Measurements from ENCODE around the gene NELL1. TPM values are rescaled to one million over a fixed set of nuclear protein-coding genes. Genes with fewer than 3 reads are reported as not detected.

Gene NELL1
- total and polyA plus RNA-seq, 7 experiments from 2014 or later = not detected

- ATAC-seq = no peak
- intact Hi-C loops (cut with micrococcal nuclease) = no loop called here
Observed at GRCh38 chr11:21537980-21538379, 868.6 kb downstream of the NELL1 start.

GRCh38 chr11:21541187-21541751, 871.9 kb downstream of the NELL1 start:
- ChIA-PET POLR2A (no interaction called here), CTCF (no interaction called here)
- Histone ChIP-seq H3K36me3 (ENCODE audit: control insufficient read depth in 2 of 3, insufficient read depth in 3 of 3, low read length in 3 of 3) (no peaks in the 10 kb centered on the region), H3K4me1 (ENCODE audit: control insufficient read depth in 2 of 2, insufficient read depth in 2 of 2, low read length in 2 of 2) (no peaks in the 10 kb centered on the region), H3K4me3 (ENCODE audit: low read length) (no peak overlapping the region), H3K9me3 (ENCODE audit: control insufficient read depth in 2 of 3, low read length in 3 of 3) (no peaks in the 10 kb centered on the region), H3K27ac (ENCODE audit: low read depth, low read length) (no peak overlapping the region), H3K27me3 (ENCODE audit: control insufficient read depth in 2 of 2, insufficient read depth in 2 of 2, low read length in 2 of 2) (no peaks in the 10 kb centered on the region)
- H3K4me1 Mint-ChIP-seq = no peaks in the 10 kb centered on the region
- no peak for DNase-seq
- H3K9me3 Mint-ChIP-seq = peaks cover 0 to 25% (median under 1%) of the 10 kb centered on the region in 11 donors
- no peaks in the 10 kb centered on the region for H3K36me3 Mint-ChIP-seq
- no peak overlapping the region for H3K4me3 Mint-ChIP-seq
- H3K27ac Mint-ChIP-seq = no peak overlapping the region
- intact Hi-C loops (cut with micrococcal nuclease) = no loop called here
- no peaks in the 10 kb centered on the region for H3K27me3 Mint-ChIP-seq
- no peak for ATAC-seq

More at GRCh38 chr11:21537980-21538379, 868.6 kb downstream of the NELL1 start:
- no peaks in the 10 kb centered on the region for H3K36me3 ChIP-seq (ENCODE audit: control insufficient read depth in 2 of 3, insufficient read depth in 3 of 3, low read length in 3 of 3)
- H3K4me3 Mint-ChIP-seq = no peak overlapping the region
- no peak overlapping the region for H3K27ac Mint-ChIP-seq
- DNase-seq = no peak
- H3K27ac ChIP-seq (ENCODE audit: low read depth, low read length) = no peak overlapping the region
- peaks cover 0 to 22% (median 0%) of the 10 kb centered on the region in 11 donors for H3K9me3 Mint-ChIP-seq
- H3K27me3 Mint-ChIP-seq = no peaks in the 10 kb centered on the region
- no peaks in the 10 kb centered on the region for H3K4me1 Mint-ChIP-seq
- H3K36me3 Mint-ChIP-seq = no peaks in the 10 kb centered on the region
- no peak overlapping the region for H3K4me3 ChIP-seq (ENCODE audit: low read length)
- no peaks in the 10 kb centered on the region for H3K27me3 ChIP-seq (ENCODE audit: control insufficient read depth in 2 of 2, insufficient read depth in 2 of 2, low read length in 2 of 2)
- H3K9me3 ChIP-seq (ENCODE audit: control insufficient read depth in 2 of 3, low read length in 3 of 3) = no peaks in the 10 kb centered on the region
- ChIA-PET CTCF (no interaction called here), POLR2A (no interaction called here)
- H3K4me1 ChIP-seq (ENCODE audit: control insufficient read depth in 2 of 2, insufficient read depth in 2 of 2, low read length in 2 of 2) = no peaks in the 10 kb centered on the region

- H3K4me3 Mint-ChIP-seq = no peak overlapping the region
- intact Hi-C loops (cut with micrococcal nuclease) = no loop called here
Observed at GRCh38 chr11:21543901-21544300, 874.5 kb downstream of the NELL1 start.

GRCh38 chr11:21545699-21546098, 876.3 kb downstream of the NELL1 start:
- Mint-ChIP-seq H3K36me3 (no peaks in the 10 kb centered on the region), H3K27me3 (no peaks in the 10 kb centered on the region), H3K4me3 (no peak overlapping the region), H3K27ac (no peak overlapping the region), H3K4me1 (no peaks in the 10 kb centered on the region), H3K9me3 (peaks cover 0 to 30% (median 1%) of the 10 kb centered on the region in 11 donors)
- H3K27ac ChIP-seq (ENCODE audit: low read depth, low read length) = no peak overlapping the region
- H3K4me3 ChIP-seq (ENCODE audit: low read length) = no peak overlapping the region
- no peak for DNase-seq
- ATAC-seq = no peak
- intact Hi-C loops (cut with micrococcal nuclease) = no loop called here
- H3K4me1 ChIP-seq (ENCODE audit: control insufficient read depth in 2 of 2, insufficient read depth in 2 of 2, low read length in 2 of 2) = no peaks in the 10 kb centered on the region
- no peaks in the 10 kb centered on the region for H3K9me3 ChIP-seq (ENCODE audit: control insufficient read depth in 2 of 3, low read length in 3 of 3)
- ChIA-PET POLR2A (no interaction called here), CTCF (no interaction called here)
- no peaks in the 10 kb centered on the region for H3K36me3 ChIP-seq (ENCODE audit: control insufficient read depth in 2 of 3, insufficient read depth in 3 of 3, low read length in 3 of 3)
- no peaks in the 10 kb centered on the region for H3K27me3 ChIP-seq (ENCODE audit: control insufficient read depth in 2 of 2, insufficient read depth in 2 of 2, low read length in 2 of 2)

More at GRCh38 chr11:21543901-21544300, 874.5 kb downstream of the NELL1 start:
- H3K36me3 ChIP-seq (ENCODE audit: control insufficient read depth in 2 of 3, insufficient read depth in 3 of 3, low read length in 3 of 3) = no peaks in the 10 kb centered on the region
- no peaks in the 10 kb centered on the region for H3K36me3 Mint-ChIP-seq
- H3K9me3 Mint-ChIP-seq = peaks cover 0 to 26% (median 4%) of the 10 kb centered on the region in 11 donors
- no peaks in the 10 kb centered on the region for H3K4me1 ChIP-seq (ENCODE audit: control insufficient read depth in 2 of 2, insufficient read depth in 2 of 2, low read length in 2 of 2)
- no peaks in the 10 kb centered on the region for H3K27me3 Mint-ChIP-seq
- H3K27me3 ChIP-seq (ENCODE audit: control insufficient read depth in 2 of 2, insufficient read depth in 2 of 2, low read length in 2 of 2) = no peaks in the 10 kb centered on the region
- H3K9me3 ChIP-seq (ENCODE audit: control insufficient read depth in 2 of 3, low read length in 3 of 3) = no peaks in the 10 kb centered on the region
- H3K27ac Mint-ChIP-seq = no peak overlapping the region
- no peaks in the 10 kb centered on the region for H3K4me1 Mint-ChIP-seq
- DNase-seq (no peak), ATAC-seq (no peak)
- ChIA-PET CTCF (no interaction called here), POLR2A (no interaction called here)
- no peak overlapping the region for H3K4me3 ChIP-seq (ENCODE audit: low read length)
- H3K27ac ChIP-seq (ENCODE audit: low read depth, low read length) = no peak overlapping the region

- Histone ChIP-seq H3K9me3 (ENCODE audit: control insufficient read depth in 2 of 3, low read length in 3 of 3) (no peaks in the 10 kb centered on the region), H3K4me1 (ENCODE audit: control insufficient read depth in 2 of 2, insufficient read depth in 2 of 2, low read length in 2 of 2) (no peaks in the 10 kb centered on the region), H3K27ac (ENCODE audit: low read depth, low read length) (no peak overlapping the region), H3K27me3 (ENCODE audit: control insufficient read depth in 2 of 2, insufficient read depth in 2 of 2, low read length in 2 of 2) (no peaks in the 10 kb centered on the region), H3K36me3 (ENCODE audit: control insufficient read depth in 2 of 3, insufficient read depth in 3 of 3, low read length in 3 of 3) (no peaks in the 10 kb centered on the region), H3K4me3 (ENCODE audit: low read length) (no peak overlapping the region)
- CTCF ChIA-PET = no interaction called here
- intact Hi-C loops (cut with micrococcal nuclease) = no loop called here
- Mint-ChIP-seq H3K36me3 (no peaks in the 10 kb centered on the region), H3K9me3 (peaks cover 0 to 28% (median 1%) of the 10 kb centered on the region in 11 donors), H3K4me1 (no peaks in the 10 kb centered on the region), H3K4me3 (no peak overlapping the region), H3K27me3 (no peaks in the 10 kb centered on the region), H3K27ac (no peak overlapping the region)
- ATAC-seq = no peak
- POLR2A ChIA-PET = no interaction called here
- no peak for DNase-seq
Observed at GRCh38 chr11:21546703-21547102, 877.3 kb downstream of the NELL1 start.

- Histone ChIP-seq H3K9me3 (ENCODE audit: control insufficient read depth in 2 of 3, low read length in 3 of 3) (no peaks in the 10 kb centered on the region), H3K4me1 (ENCODE audit: control insufficient read depth in 2 of 2, insufficient read depth in 2 of 2, low read length in 2 of 2) (no peaks in the 10 kb centered on the region), H3K27me3 (ENCODE audit: control insufficient read depth in 2 of 2, insufficient read depth in 2 of 2, low read length in 2 of 2) (no peaks in the 10 kb centered on the region), H3K27ac (ENCODE audit: low read depth, low read length) (no peak overlapping the region), H3K36me3 (ENCODE audit: control insufficient read depth in 2 of 3, insufficient read depth in 3 of 3, low read length in 3 of 3) (no peaks in the 10 kb centered on the region), H3K4me3 (ENCODE audit: low read length) (no peak overlapping the region)
- ChIA-PET CTCF (no interaction called here), POLR2A (no interaction called here)
- Mint-ChIP-seq H3K4me1 (no peaks in the 10 kb centered on the region), H3K27me3 (no peaks in the 10 kb centered on the region), H3K4me3 (no peak overlapping the region), H3K9me3 (peaks cover 0 to 20% (median under 1%) of the 10 kb centered on the region in 11 donors), H3K36me3 (no peaks in the 10 kb centered on the region), H3K27ac (no peak overlapping the region)
- ATAC-seq (no peak), DNase-seq (no peak)
- intact Hi-C loops (cut with micrococcal nuclease) = no loop called here
Observed at GRCh38 chr11:21552911-21553310, 883.5 kb downstream of the NELL1 start.

- ChIA-PET CTCF (no interaction called here), POLR2A (no interaction called here)
- H3K27ac Mint-ChIP-seq = no peak overlapping the region
- H3K4me1 Mint-ChIP-seq = no peaks in the 10 kb centered on the region
- peaks cover 0 to 17% (median 0%) of the 10 kb centered on the region in 11 donors for H3K9me3 Mint-ChIP-seq
- no peak overlapping the region for H3K27ac ChIP-seq (ENCODE audit: low read depth, low read length)
- ATAC-seq (no peak), DNase-seq (no peak)
- no peaks in the 10 kb centered on the region for H3K36me3 ChIP-seq (ENCODE audit: control insufficient read depth in 2 of 3, insufficient read depth in 3 of 3, low read length in 3 of 3)
- H3K27me3 Mint-ChIP-seq = no peaks in the 10 kb centered on the region
- intact Hi-C loops (cut with micrococcal nuclease) = no loop called here
- H3K4me3 Mint-ChIP-seq = no peak overlapping the region
- no peaks in the 10 kb centered on the region for H3K9me3 ChIP-seq (ENCODE audit: control insufficient read depth in 2 of 3, low read length in 3 of 3)
- no peaks in the 10 kb centered on the region for H3K36me3 Mint-ChIP-seq
- no peak overlapping the region for H3K4me3 ChIP-seq (ENCODE audit: low read length)
- H3K4me1 ChIP-seq (ENCODE audit: control insufficient read depth in 2 of 2, insufficient read depth in 2 of 2, low read length in 2 of 2) = no peaks in the 10 kb centered on the region
- no peaks in the 10 kb centered on the region for H3K27me3 ChIP-seq (ENCODE audit: control insufficient read depth in 2 of 2, insufficient read depth in 2 of 2, low read length in 2 of 2)
Observed at GRCh38 chr11:21553795-21554194, 884.4 kb downstream of the NELL1 start.

All from naive thymus-derived CD4-positive, alpha-beta T cell (primary cell).